ENCODE results near the gene CD79B.

The CD79B gene

DNA sequence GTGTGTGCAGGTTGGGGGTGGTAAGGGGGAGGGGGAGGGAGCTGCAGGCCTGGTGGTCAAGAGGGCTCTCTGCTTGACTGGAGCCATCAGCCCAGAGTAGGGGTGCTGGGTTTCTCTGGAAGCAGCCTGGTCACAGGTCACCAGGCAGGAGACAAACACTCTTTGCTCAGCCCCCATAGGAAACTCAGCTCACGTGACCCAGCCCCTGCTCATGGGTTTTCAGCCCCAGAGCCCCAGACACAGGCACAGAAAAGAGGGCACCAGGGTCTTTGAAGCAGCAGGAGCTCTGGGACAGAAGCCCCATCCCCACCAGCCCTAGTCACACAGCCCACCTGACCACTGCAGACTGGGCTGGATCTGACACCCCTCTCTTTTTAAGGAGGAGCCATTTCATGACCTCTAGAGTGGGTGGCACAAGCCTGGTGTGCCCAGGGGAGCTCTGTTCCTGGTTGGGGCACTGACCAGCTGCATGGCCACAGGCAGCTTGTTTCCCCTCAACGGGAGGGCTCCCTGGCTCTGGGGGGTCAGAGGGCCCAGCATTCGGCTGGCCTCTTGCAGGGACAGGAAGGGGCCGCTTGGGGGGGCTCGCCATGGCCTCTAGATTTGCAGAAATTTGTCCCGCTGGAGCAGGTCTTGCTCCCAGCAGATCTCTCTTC lies 13.8 kb upstream of the CD79B start:
- no peak for TF ChIP-seq ZNF274 (IDR thresholded peaks at IDR 0.05; ENCODE audit: low read depth, low read length)
- H3K4me3 ChIP-seq (ENCODE audit: low read length): no peak overlapping the region; the same call in 1 of the 2 replicates

DNA sequence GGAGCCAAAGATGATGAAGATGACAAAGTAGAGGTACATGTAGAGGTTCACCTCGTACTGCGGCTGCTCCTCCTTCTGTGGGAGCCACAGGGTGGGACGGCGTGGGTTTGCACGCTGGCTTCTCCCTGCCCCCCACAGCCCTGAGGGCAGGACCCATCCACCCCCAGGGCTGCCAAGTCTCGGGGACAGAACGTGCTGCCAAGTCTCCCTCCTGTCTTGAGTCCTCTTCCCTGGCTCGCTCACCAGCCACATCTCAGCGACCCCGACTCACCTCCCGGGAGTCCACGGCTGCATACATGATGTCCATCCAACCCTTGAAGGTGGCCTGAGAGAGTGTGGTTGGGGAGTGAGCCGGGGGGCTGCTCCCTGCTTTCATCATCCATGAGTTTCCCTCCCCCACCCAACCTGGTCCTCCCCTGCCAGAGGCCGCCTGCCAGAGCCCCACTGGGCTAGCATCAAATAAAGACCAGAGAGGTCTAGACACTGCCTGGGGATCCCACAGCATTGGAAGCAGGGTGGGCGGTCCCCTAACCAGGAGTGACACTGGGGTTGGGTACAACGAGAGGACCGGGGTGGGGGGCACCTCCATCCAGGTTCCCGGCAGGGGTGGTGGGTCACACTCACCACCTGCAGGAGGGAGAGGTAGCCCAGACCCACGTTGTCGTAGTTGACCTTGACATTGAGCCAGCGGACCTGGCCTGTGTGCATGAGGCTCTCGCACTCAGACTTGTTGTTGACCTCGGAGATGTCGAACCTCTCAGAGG lies 12.8 kb upstream of the CD79B start:
- H3K4me3 ChIP-seq (ENCODE audit: low read length): no peak overlapping the region
- TF ChIP-seq ZNF274 (IDR thresholded peaks at IDR 0.05; ENCODE audit: low read depth, low read length): no peak

DNA sequence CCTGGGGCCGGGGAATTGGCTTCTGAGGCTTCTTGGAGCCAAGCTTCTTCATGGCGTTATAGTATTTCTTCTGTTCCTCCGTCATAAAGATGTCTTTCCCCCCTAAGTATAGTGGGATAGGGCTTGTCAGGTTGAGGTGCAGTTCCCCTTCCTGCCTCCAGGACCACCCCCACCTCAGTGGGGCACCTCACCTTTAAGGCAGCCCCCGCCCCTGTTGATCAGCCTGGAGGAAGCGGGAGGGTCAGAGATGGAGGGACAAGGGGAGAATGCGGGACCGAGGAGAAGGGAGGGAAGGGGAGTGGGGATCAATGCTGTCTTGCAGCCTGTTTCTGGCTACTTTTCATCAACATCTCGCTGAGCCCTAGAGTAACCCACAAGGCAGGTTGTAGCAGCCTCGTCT lies 11.6 kb upstream of the CD79B start:
- no peak for TF ChIP-seq ZNF274 (IDR thresholded peaks at IDR 0.05; ENCODE audit: low read depth, low read length)
- no peak overlapping the region for H3K4me3 ChIP-seq (ENCODE audit: low read length)

GRCh38 chr17:63942309-63942985 lies 10.3 kb upstream of the CD79B start:
- TF ChIP-seq ZNF274 (IDR thresholded peaks at IDR 0.05; ENCODE audit: low read depth, low read length): no peak
- H3K4me3 ChIP-seq (ENCODE audit: low read length): no peak overlapping the region

- no peak overlapping the region for H3K4me3 ChIP-seq (ENCODE audit: low read length)
- TF ChIP-seq ZNF274 (IDR thresholded peaks at IDR 0.05; ENCODE audit: low read depth, low read length): no peak
Observed at GRCh38 chr17:63941751-63942150, 9.6 kb upstream of the CD79B start.

DNA sequence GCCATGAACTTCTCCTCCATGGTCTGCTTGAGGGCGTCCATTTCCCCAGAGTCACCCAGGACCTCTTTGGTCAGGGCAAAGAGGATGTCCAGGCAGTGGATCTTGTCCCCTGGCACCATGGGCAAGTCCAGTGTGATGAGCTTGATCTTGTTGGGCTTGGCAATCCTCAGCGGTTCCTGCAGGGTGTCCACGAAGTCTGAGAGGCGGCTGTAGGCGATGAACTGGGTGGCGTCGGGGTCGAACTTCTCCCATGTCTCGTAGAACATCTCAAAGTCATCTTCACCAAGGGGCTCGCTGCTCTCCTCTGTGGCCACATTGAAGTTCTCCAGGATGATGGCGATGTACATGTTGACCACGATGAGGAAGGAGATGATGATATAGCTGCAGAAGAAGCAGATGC lies 9.0 kb upstream of the CD79B start:
- TF ChIP-seq ZNF274 (IDR thresholded peaks at IDR 0.05; ENCODE audit: low read depth, low read length): no peak
- no peak overlapping the region for H3K4me3 ChIP-seq (ENCODE audit: low read length)

DNA sequence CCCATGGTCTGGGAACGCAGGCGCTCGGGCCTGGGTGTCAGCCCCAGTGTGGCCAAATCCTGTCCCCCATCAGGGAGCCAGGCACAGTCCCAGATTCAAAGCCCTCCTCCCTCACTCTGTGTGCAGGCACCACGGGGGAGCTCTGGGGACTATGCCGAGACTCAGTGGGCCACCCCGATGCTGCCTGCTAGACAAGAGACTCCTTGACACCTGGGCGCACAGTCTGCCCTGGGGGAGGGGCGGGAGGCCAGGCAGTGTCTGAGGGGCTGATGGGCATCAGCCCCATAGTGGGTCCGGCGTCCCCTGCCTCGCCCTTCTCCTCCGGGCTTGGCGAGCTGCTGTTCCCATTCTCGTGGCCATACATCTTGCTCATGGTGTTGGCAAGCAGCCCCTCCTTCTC lies 8.5 kb upstream of the CD79B start:
- H3K4me3 ChIP-seq (ENCODE audit: low read length): no peak overlapping the region
- TF ChIP-seq ZNF274 (IDR thresholded peaks at IDR 0.05; ENCODE audit: low read depth, low read length): no peak

- no peak for TF ChIP-seq ZNF274 (IDR thresholded peaks at IDR 0.05; ENCODE audit: low read depth, low read length)
Observed at GRCh38 chr17:63939884-63940283, 7.8 kb upstream of the CD79B start.

DNA sequence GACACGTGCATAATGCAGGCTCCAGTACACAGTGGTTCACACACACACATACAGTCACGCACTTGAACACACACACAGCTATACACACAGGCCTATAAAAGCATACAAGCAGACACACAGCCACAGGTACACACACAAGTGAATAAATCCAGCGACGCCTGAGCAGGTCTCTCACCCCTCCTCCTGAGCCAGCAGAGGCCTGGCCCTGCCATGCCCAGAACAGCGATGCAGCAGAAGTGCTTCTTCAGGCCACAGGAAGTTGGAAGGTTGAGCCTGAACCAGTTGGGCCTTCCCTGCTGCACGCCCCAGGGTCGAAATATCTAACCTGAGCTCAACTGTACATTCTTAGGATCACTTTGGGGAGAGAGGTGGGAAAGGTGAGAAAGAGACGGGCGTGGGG lies 7.3 kb upstream of the CD79B start:
- no peak overlapping the region for H3K4me3 ChIP-seq (ENCODE audit: low read length)
- TF ChIP-seq ZNF274 (IDR thresholded peaks at IDR 0.05; ENCODE audit: low read depth, low read length): no peak

More at GRCh38 chr17:63939884-63940283, 7.8 kb upstream of the CD79B start:
- H3K4me3 ChIP-seq (ENCODE audit: low read length): no peak overlapping the region

GRCh38 chr17:63937920-63938319 lies 5.8 kb upstream of the CD79B start:
- no peak overlapping the region for H3K4me3 ChIP-seq (ENCODE audit: low read length)
- TF ChIP-seq ZNF274 (IDR thresholded peaks at IDR 0.05; ENCODE audit: low read depth, low read length): no peak

- H3K4me3 ChIP-seq (ENCODE audit: low read length): no peak overlapping the region
- no peak for TF ChIP-seq ZNF274 (IDR thresholded peaks at IDR 0.05; ENCODE audit: low read depth, low read length)
Observed at GRCh38 chr17:63937319-63937718, 5.2 kb upstream of the CD79B start.

DNA sequence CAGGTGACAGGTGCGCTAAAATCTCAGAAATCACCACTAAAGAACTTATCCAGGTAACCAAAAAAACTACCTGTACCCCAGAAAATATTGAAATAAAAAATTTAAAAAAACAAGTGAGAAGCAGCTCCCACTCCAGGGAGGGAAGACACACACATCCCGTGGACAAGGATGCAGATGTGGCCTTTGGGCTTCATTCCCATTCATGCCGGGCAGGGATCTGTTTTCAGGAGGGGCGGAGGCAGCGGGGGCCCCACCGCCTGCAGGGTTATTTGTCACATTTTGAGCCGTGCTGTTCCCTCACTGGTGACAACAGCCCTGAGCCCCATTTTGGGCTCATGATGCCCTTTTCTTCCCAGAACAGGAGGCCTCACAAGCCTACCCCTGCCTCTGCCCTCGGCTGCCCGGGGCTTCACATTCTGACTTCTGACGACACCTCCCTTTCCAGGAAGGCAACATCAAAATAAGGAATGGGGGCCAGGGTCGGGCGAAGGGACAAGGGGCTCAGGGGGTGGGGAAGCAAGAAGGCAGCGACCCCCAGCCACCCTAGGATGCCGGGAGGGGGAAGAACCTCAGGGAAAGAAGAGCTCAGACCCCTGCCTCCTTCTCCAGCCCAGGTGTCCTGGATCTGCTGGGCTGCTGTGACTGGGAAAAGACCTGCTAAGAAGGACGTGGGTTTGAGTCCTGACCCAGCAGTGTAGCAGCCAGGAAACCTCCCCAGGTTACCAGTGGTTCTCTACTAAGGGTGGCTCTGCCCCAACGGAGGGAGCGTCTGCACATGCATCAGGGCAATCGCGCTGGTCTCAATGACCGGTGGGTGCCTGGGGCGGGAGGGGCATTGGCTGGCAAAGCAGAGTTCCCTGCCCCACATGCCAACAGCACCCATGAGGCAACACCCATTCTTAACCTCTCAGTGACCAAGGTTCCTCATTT lies 2.3 kb upstream of the CD79B start:
- TF ChIP-seq ZNF274 (IDR thresholded peaks at IDR 0.05; ENCODE audit: low read depth, low read length): no peak
- no peak overlapping the region for H3K4me3 ChIP-seq (ENCODE audit: low read length)

DNA sequence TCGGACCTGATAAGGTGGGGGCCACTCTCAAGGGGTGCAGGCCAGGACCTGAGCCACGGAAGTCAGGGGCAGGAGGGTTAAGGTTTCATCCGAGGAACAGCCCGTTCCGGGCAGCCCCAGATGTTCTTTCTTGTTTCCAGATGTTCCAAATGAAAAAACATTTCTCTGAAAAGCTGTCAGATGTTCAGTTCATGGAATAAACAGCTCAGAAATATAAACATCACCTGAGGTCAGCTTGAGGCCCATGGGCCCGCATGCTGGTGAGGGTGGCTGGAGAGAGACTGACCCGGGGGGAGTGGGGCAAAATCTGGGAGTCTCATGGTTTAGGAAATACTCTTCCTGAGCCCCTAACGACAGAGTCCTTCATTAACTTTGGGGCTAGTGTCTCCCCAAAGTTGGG lies 1.5 kb upstream of the CD79B start:
- TF ChIP-seq ZNF274 (IDR thresholded peaks at IDR 0.05; ENCODE audit: low read depth, low read length): no peak
- H3K4me3 ChIP-seq (ENCODE audit: low read length): no peak overlapping the region

- H3K4me3 ChIP-seq (ENCODE audit: low read length): peak overlapping the region; percentile 80; the same call in 1 of the 2 replicates
- no peak for TF ChIP-seq ZNF274 (IDR thresholded peaks at IDR 0.05; ENCODE audit: low read depth, low read length)
Observed at GRCh38 chr17:63932721-63933120, 590 bp upstream of the CD79B start.
